ENCODE results near the gene MAP1LC3C.

MAP1LC3C gene

GRCh38 chr1:242006976-242007375 lies 8.1 kb upstream of the MAP1LC3C start:
- Histone ChIP-seq H3K9me3 (replicated peaks; ENCODE audit: insufficient read depth, low read length) (no peaks in the 10 kb centered on the region), H3K79me2 (ENCODE audit: low read length) (no peaks in the 10 kb centered on the region), H3K4me2 (ENCODE audit: low read depth, low read length) (no peak overlapping the region), H3K27me3 (replicated peaks; ENCODE audit: insufficient read depth, low read length) (no peaks in the 10 kb centered on the region), H3K9ac (ENCODE audit: low read length) (no peak overlapping the region), H3F3A (ENCODE audit: insufficient read depth, low read length) (no peaks in the 10 kb centered on the region), H4K20me1 (ENCODE audit: insufficient read depth, low read length) (no peaks in the 10 kb centered on the region), H3K27ac (ENCODE audit: low read length) (no peak overlapping the region), H3K4me3 (ENCODE audit: low read length) (no peak overlapping the region), H3K36me3 (replicated peaks; ENCODE audit: insufficient read depth, low read length) (no peaks in the 10 kb centered on the region), H3K9me2 (replicated peaks; ENCODE audit: insufficient read depth, low read length) (no peaks in the 10 kb centered on the region), H2AFZ (ENCODE audit: low read length) (no peak overlapping the region), H3K4me1 (ENCODE audit: low read length) (no peaks in the 10 kb centered on the region)
- no peak for DNase-seq
- no peak for TF ChIP-seq EZH2phosphoT487 (IDR thresholded peaks at IDR 0.05; ENCODE audit: low read length)
- TF ChIP-seq CTCF (IDR thresholded peaks at IDR 0.05; ENCODE audit: low read length) = no peak
- no peak for TF ChIP-seq EZH2 (optimal IDR thresholded peaks at IDR 0.05; ENCODE audit: low read depth, low read length)

GRCh38 chr1:242005866-242006535 lies 7.1 kb upstream of the MAP1LC3C start:
- H3K9me2 ChIP-seq (replicated peaks; ENCODE audit: insufficient read depth, low read length) = no peaks in the 10 kb centered on the region
- no peaks in the 10 kb centered on the region for H3K9me3 ChIP-seq (replicated peaks; ENCODE audit: insufficient read depth, low read length)
- H3K27ac ChIP-seq (ENCODE audit: low read length) = no peak overlapping the region
- no peaks in the 10 kb centered on the region for H3F3A ChIP-seq (ENCODE audit: insufficient read depth, low read length)
- no peak overlapping the region for H2AFZ ChIP-seq (ENCODE audit: low read length)
- no peaks in the 10 kb centered on the region for H4K20me1 ChIP-seq (ENCODE audit: insufficient read depth, low read length)
- H3K79me2 ChIP-seq (ENCODE audit: low read length) = no peaks in the 10 kb centered on the region
- DNase-seq = no peak
- H3K9ac ChIP-seq (ENCODE audit: low read length) = no peak overlapping the region
- no peaks in the 10 kb centered on the region for H3K27me3 ChIP-seq (replicated peaks; ENCODE audit: insufficient read depth, low read length)
- no peak overlapping the region for H3K4me3 ChIP-seq (ENCODE audit: low read length)
- no peaks in the 10 kb centered on the region for H3K36me3 ChIP-seq (replicated peaks; ENCODE audit: insufficient read depth, low read length)
- TF ChIP-seq CTCF (IDR thresholded peaks at IDR 0.05; ENCODE audit: low read length) (no peak), EZH2 (optimal IDR thresholded peaks at IDR 0.05; ENCODE audit: low read depth, low read length) (no peak), EZH2phosphoT487 (IDR thresholded peaks at IDR 0.05; ENCODE audit: low read length) (no peak)
- no peaks in the 10 kb centered on the region for H3K4me1 ChIP-seq (ENCODE audit: low read length)
- no peak overlapping the region for H3K4me2 ChIP-seq (ENCODE audit: low read depth, low read length)

- no peak overlapping the region for H3K27ac ChIP-seq (ENCODE audit: low read length)
- H3F3A ChIP-seq (ENCODE audit: insufficient read depth, low read length) = no peaks in the 10 kb centered on the region
- H3K36me3 ChIP-seq (replicated peaks; ENCODE audit: insufficient read depth, low read length) = no peaks in the 10 kb centered on the region
- no peaks in the 10 kb centered on the region for H3K4me1 ChIP-seq (ENCODE audit: low read length)
- H3K9me2 ChIP-seq (replicated peaks; ENCODE audit: insufficient read depth, low read length) = no peaks in the 10 kb centered on the region
- DNase-seq = no peak
- H3K9ac ChIP-seq (ENCODE audit: low read length) = no peak overlapping the region
- no peak overlapping the region for H3K4me2 ChIP-seq (ENCODE audit: low read depth, low read length)
- no peaks in the 10 kb centered on the region for H4K20me1 ChIP-seq (ENCODE audit: insufficient read depth, low read length)
- H2AFZ ChIP-seq (ENCODE audit: low read length) = no peak overlapping the region
- no peaks in the 10 kb centered on the region for H3K79me2 ChIP-seq (ENCODE audit: low read length)
- no peaks in the 10 kb centered on the region for H3K9me3 ChIP-seq (replicated peaks; ENCODE audit: insufficient read depth, low read length)
- H3K27me3 ChIP-seq (replicated peaks; ENCODE audit: insufficient read depth, low read length) = no peaks in the 10 kb centered on the region
- no peak for TF ChIP-seq EZH2phosphoT487 (IDR thresholded peaks at IDR 0.05; ENCODE audit: low read length)
- no peak for TF ChIP-seq EZH2 (optimal IDR thresholded peaks at IDR 0.05; ENCODE audit: low read depth, low read length)
- TF ChIP-seq CTCF (IDR thresholded peaks at IDR 0.05; ENCODE audit: low read length) = no peak
- no peak overlapping the region for H3K4me3 ChIP-seq (ENCODE audit: low read length)
Observed at GRCh38 chr1:242004751-242005495, 6.0 kb upstream of the MAP1LC3C start.

Data from MM.1S (cell line).